GM11168 (cell line): ENCODE measurements around the gene CCDC183.

ENCODE experiments used
- in situ Hi-C: fragments of 300-500 bp; cut with MboI; formaldehyde crosslinking; loops from one replicate; pipeline ENCODE4 v1.12.0; 2022; ENCODE audit warnings: low sequenced_read_pairs; ENCODE audit not compliant: unreplicated experiment

CCDC183 gene

GRCh38 chr9:136846376-136847087, 50.4 kb downstream of the CCDC183 start:
- in situ Hi-C loops: no loop called here

- in situ Hi-C loops: no loop called here
These were observed 51.1 kb downstream of the CCDC183 start for GRCh38 chr9:136847088-136847825.

GRCh38 chr9:136847826-136848392, 51.8 kb downstream of the CCDC183 start:
- in situ Hi-C loops: no loop called here

GRCh38 chr9:136848393-136849037, 52.4 kb downstream of the CCDC183 start:
- in situ Hi-C loops: no loop called here

GRCh38 chr9:136849038-136849959, 53.2 kb downstream of the CCDC183 start, which contains the start of gene PHPT1:
PHPT1 (plus strand) TSS chr9:136849409; CDS start chr9:136849431, 22 bp downstream.
- in situ Hi-C loops: no loop called here

GRCh38 chr9:136849960-136850865, 54.1 kb downstream of the CCDC183 start:
- in situ Hi-C loops: no loop called here

- in situ Hi-C loops: no loop called here
These were observed 55.0 kb downstream of the CCDC183 start for GRCh38 chr9:136850866-136851775.

GRCh38 chr9:136851941-136852663, 56.0 kb downstream of the CCDC183 start, which contains the start of gene MAMDC4:
MAMDC4 (plus strand) TSS chr9:136852346; CDS start chr9:136852417, 71 bp downstream.
- in situ Hi-C loops: no loop called here

GRCh38 chr9:136852664-136853595, 56.8 kb downstream of the CCDC183 start:
- in situ Hi-C loops: no loop called here

GRCh38 chr9:136853596-136854112, 57.5 kb downstream of the CCDC183 start:
- in situ Hi-C loops: no loop called here

GRCh38 chr9:136854113-136854841, 58.1 kb downstream of the CCDC183 start:
- in situ Hi-C loops: no loop called here

- in situ Hi-C loops: no loop called here
These were observed 58.8 kb downstream of the CCDC183 start for GRCh38 chr9:136854842-136855460.

GRCh38 chr9:136855461-136856078, 59.4 kb downstream of the CCDC183 start:
- in situ Hi-C loops: no loop called here

GRCh38 chr9:136856079-136856476, 59.9 kb downstream of the CCDC183 start:
- in situ Hi-C loops: no loop called here
